Measurements from ENCODE around the gene CDCA5. TPM values are rescaled to one million over a fixed set of nuclear protein-coding genes. Genes with fewer than 3 reads are reported as not detected.

Gene CDCA5
- total and polyA plus RNA-seq, 8 donors: 0.08 to 1.2 (median 0.43) TPM

DNA sequence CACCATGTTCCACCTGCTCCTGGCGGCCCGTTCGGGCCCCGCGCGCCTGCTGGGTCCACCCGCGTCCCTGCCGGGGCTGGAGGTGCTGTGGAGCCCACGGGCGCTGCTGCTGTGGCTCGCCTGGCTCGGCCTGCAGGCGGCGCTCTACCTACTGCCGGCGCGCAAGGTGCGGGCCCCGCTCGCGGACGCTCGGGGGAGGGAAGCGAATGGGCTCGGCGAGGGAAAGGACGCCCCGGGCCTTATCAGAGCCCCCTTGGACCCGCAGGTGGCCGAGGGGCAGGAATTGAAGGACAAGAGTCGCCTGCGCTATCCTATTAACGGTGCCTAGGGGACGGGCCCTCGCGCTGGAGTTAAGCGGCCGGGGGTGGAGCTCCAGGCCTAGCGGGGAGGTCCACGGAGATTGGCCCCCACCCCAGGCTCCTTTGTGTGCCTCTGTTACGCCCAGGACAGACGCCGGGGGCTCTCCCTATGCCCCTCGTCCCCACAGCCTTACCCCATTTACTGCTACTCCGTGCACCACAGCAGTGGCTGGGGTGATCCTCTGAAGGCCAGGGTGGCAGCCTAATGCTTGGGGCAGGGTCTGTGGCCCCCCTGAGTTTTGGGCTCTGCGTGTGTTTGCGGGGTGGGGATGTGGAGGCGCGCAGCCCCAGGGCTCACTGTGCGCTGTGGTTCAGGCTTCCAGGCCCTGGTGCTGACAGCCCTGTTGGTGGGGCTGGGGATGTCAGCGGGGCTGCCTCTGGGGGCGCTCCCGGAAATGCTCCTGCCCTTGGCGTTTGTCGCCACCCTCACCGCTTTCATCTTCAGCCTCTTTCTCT, 28.9 kb upstream of the CDCA5 start:
- Histone ChIP-seq H3K27me3 (no peaks in the 10 kb centered on the region), H3K9me3 (no peaks in the 10 kb centered on the region), H3K36me3 (peaks cover 0 to 20% (median 7%) of the 10 kb centered on the region in 3 donors), H3K27ac (peak overlapping the region; percentile 58 to 88 (median 70)), H3K4me3 (peak overlapping the region; percentile 31 to 70 (median 54)), H3K4me1 (peaks cover 31 to 39% (median 38%) of the 10 kb centered on the region in 3 donors)
- no peak for FAIRE-seq
- intact Hi-C loops (cut with DNase I): loop anchor here in 1 of 3 donors (10.0 kb wide), 1 partner anchor 98 kb away; the partner anchor contains the start of gene ARL2
- 5 to 7% methylated on average over 50 to 57 of the region's 57 CpGs for WGBS, 2 donors
- TF ChIP-seq, protein P1, sequence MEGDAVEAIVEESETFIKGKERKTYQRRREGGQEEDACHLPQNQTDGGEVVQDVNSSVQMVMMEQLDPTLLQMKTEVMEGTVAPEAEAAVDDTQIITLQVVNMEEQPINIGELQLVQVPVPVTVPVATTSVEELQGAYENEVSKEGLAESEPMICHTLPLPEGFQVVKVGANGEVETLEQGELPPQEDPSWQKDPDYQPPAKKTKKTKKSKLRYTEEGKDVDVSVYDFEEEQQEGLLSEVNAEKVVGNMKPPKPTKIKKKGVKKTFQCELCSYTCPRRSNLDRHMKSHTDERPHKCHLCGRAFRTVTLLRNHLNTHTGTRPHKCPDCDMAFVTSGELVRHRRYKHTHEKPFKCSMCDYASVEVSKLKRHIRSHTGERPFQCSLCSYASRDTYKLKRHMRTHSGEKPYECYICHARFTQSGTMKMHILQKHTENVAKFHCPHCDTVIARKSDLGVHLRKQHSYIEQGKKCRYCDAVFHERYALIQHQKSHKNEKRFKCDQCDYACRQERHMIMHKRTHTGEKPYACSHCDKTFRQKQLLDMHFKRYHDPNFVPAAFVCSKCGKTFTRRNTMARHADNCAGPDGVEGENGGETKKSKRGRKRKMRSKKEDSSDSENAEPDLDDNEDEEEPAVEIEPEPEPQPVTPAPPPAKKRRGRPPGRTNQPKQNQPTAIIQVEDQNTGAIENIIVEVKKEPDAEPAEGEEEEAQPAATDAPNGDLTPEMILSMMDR (IDR thresholded peaks at IDR 0.05): peak; percentile 82 to 88 (median 87)
- DNase-seq: peak in 5 of 6 donors; percentile 63 to 91 (median 86)
- ATAC-seq: peak; percentile 55 to 66 (median 60)

DNA sequence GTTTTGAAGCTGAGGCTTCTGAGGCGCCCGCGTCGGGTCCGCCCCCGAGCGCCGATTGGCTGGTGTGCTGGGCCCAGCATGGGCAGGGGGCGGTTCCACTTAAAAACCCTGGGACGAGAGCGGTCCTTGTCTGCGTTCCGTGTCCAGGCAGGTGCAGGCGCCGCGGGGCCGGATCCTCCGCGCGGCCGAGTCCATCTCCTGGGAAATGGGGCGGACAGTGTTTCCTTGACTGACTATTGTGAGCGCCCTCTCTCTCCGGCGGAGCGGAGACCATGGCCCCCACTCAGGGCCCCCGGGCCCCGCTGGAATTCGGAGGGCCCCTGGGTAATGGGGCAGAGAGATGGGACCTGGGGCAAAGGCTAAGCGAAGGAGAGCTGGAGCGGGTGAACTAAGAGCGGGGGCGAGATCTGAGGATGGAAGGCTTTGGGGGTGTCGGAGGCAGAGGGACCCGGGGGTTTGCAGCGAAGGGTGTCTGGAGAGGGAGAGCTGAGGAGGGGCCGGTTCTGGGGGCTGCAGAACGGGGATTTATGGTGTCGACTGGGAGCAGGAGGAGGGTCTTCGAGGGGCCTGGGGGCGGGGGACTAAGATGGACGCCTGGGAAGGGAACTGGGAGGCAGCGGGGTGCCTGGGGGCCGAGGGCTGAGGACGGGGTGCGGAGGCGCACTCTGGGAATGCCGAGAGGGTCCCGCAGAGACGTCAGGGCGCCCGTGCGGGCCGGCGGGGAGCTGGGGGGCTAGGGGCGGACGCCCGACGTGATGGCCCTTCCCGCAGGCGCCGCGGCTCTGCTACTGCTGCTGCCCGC, 28.1 kb upstream of the CDCA5 start, which contains the start of gene TM7SF2:
Gene TM7SF2 (plus strand): TSS at position 129 of the 802 bp plus-strand sequence. CDS start 144 bp downstream, at position 273.
- H3K4me1 ChIP-seq: peaks cover 31 to 39% (median 38%) of the 10 kb centered on the region in 3 donors
- no peaks in the 10 kb centered on the region for H3K27me3 ChIP-seq
- WGBS, 2 donors: 1% methylated on average over 34 to 64 of the region's 64 CpGs
- DNase-seq (peak; percentile 95 to 99 (median 98)), FAIRE-seq (no peak), ATAC-seq (peak; percentile 80 to 92 (median 85))
- H3K36me3 ChIP-seq: peaks cover 0 to 23% (median 7%) of the 10 kb centered on the region in 3 donors
- TF ChIP-seq, protein P1 (IDR thresholded peaks at IDR 0.05): no peak
- intact Hi-C loops (cut with DNase I): loop anchor here in 1 of 3 donors (10.0 kb wide), 1 partner anchor 97 kb away; the partner anchor contains the start of gene ARL2
- peak within 1 kb of the TSS; percentile 31 to 70 (median 54) for H3K4me3 ChIP-seq
- no peaks in the 10 kb centered on the region for H3K9me3 ChIP-seq
- peak within 1 kb of the TSS; percentile 58 to 88 (median 70) for H3K27ac ChIP-seq

DNA sequence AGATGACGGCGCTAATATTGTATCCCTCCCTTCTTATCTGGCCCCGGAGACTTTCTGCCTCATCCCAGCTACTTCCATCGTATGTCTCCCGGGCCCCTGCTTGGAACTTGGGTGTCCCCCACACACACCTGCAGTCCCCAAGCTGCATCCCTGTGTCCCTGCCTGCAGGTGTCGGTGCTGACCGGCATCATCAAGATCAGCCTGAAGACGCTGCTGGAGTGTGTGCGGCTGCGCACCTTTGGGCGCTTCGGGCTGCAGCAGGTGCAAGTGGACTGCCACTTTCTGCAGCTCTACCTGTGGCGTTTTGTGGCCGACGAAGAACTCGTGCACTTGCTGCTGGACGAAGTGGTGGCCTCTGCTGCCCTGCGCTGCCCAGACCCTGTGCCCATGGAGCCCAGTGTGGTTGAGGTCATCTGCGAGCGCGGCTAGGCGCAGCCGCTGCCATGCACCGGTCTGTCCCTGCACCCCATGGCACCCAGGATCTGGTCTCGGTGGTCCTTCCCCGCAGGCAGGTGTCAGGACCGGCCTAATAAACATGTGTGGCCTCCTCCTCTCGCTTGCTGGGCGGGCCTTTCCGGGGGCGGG, 27.4 kb upstream of the CDCA5 start:
- intact Hi-C loops (cut with DNase I): loop anchor here in 1 of 3 donors (10.0 kb wide), 1 partner anchor 96 kb away; the partner anchor contains the start of gene ARL2
- Histone ChIP-seq H3K27me3 (no peaks in the 10 kb centered on the region), H3K36me3 (peaks cover 0 to 23% (median 7%) of the 10 kb centered on the region in 3 donors), H3K4me3 (peak overlapping the region in 2 of 4 donors; percentile 57 to 70), H3K4me1 (peaks cover 27 to 35% (median 34%) of the 10 kb centered on the region in 3 donors), H3K27ac (peak overlapping the region in 1 of 4 donors; percentile 75), H3K9me3 (no peaks in the 10 kb centered on the region)
- TF ChIP-seq, protein P1 (IDR thresholded peaks at IDR 0.05): no peak
- DNase-seq (peak in 1 of 6 donors; percentile 39), FAIRE-seq (no peak), ATAC-seq (no peak)
- 53 to 54% methylated on average over 28 to 31 of the region's 31 CpGs for WGBS, 2 donors

DNA sequence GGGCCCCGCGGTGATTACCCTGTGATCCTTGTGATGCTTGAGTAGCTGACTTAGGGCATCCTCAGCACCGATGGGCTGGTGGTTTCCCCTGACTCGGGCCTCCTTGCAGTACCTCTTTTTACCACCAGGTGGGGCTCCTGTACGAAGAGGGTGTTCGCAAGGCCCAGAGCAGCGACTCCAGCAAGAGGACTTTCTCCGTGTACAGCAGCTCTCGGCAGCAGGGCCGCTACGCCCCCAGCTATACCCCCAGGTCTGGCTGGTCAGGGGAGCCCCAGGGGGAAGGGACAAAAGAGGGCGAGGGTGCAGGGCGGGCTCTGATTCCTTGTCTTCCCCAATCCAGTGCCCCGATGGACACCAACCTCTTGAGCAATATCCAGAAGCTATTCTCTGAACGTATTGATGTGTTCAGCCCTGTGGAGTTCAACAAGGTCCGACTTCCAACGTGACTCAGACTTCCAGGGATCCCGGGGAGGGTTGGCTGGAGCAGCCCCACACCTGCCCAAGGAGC, 26.6 kb upstream of the CDCA5 start:
- DNase-seq (peak; percentile 79 to 99 (median 92)), FAIRE-seq (no peak), ATAC-seq (peak; percentile 34 to 71 (median 56))
- TF ChIP-seq, protein P1 (IDR thresholded peaks at IDR 0.05): peak; percentile 98 to 99 (median 98)
- Histone ChIP-seq H3K4me3 (no peak overlapping the region), H3K27me3 (no peaks in the 10 kb centered on the region), H3K36me3 (peaks cover 0 to 23% (median 7%) of the 10 kb centered on the region in 3 donors), H3K9me3 (no peaks in the 10 kb centered on the region), H3K4me1 (peaks cover 26 to 29% (median 28%) of the 10 kb centered on the region in 3 donors), H3K27ac (peak overlapping the region in 1 of 4 donors; percentile 51)
- intact Hi-C loops (cut with DNase I): loop anchor here in 1 of 3 donors (10.0 kb wide), 1 partner anchor 96 kb away; the partner anchor contains the start of gene ARL2
- WGBS, 2 donors: 9 to 10% methylated on average over 18 of the region's 18 CpGs

All from pancreas (tissue), 10 donors.